HepG2 (cell line): ENCODE measurements around the gene ETFA. TPM values are rescaled to one million over a fixed set of nuclear protein-coding genes. Genes with fewer than 3 reads are reported as not detected.

Experiments used
- ATRX ChIP-seq: sonication (generic); formaldehyde crosslinking; IDR thresholded peaks from 2 replicates; pipeline ENCODE4 v1.4.0; 2020; ENCODE audit warnings: missing genetic modification reagents, borderline replicate concordance
- CCDC6 ChIP-seq: sonication (generic); formaldehyde crosslinking; IDR thresholded peaks from 2 replicates; pipeline ENCODE4 v1.8.1; 2022; ENCODE audit warnings: mild to moderate bottlenecking, missing genetic modification reagents, moderate library complexity
- E2F1 ChIP-seq: sonication (generic); formaldehyde crosslinking; IDR thresholded peaks from 2 replicates; pipeline ENCODE4 v1.5.0; 2020; ENCODE audit warnings: missing genetic modification reagents
- EP300 ChIP-seq, 3 experiments: sonication (generic) in 1 of 3; formaldehyde crosslinking in 1 of 3; IDR thresholded peaks; 2 replicates each; pipeline versions ENCODE4 v1.5.1 to v1.6.1; 2011 to 2020; ENCODE audit warnings: low read depth in 2 of 3, low read length in 2 of 3, borderline replicate concordance in 1 of 3, improper control_type of control experiment in 1 of 3, mild to moderate bottlenecking in 1 of 3, missing genetic modification reagents in 1 of 3, moderate library complexity in 1 of 3
- FOXK1 ChIP-seq: sonication (generic); formaldehyde crosslinking; IDR thresholded peaks from 2 replicates; pipeline ENCODE4 v1.4.0; 2020; ENCODE audit warnings: low read depth, missing genetic modification reagents, borderline replicate concordance
- FOXP1 ChIP-seq, 2 experiments: fragments of 450-650 bp in 1 of 2; IDR thresholded peaks; 2 replicates each; pipeline ENCODE4 v1.6.1; 2017 to 2018; ENCODE audit warnings: antibody characterized with exemption in 1 of 2
- GABPA ChIP-seq, 2 experiments: IDR thresholded peaks; 2 replicates each; pipeline ENCODE4 v1.6.1; 2011 to 2016; ENCODE audit warnings: low read depth in 2 of 2, low read length in 1 of 2, missing biosample characterization in 1 of 2, missing genetic modification characterization in 1 of 2
- HNRNPUL1 ChIP-seq: fragments of 200-400 bp; formaldehyde crosslinking; IDR thresholded peaks from 2 replicates; pipeline ENCODE4 v1.6.1; 2017; ENCODE audit warnings: low read depth, mild to moderate bottlenecking, low read length, moderate library complexity
- HOXA3 ChIP-seq: sonication (generic); formaldehyde crosslinking; IDR thresholded peaks from 2 replicates; pipeline ENCODE4 v1.5.0; 2020; ENCODE audit warnings: missing genetic modification reagents
- HOXA9 ChIP-seq: sonication (generic); formaldehyde crosslinking; IDR thresholded peaks from 2 replicates; pipeline ENCODE4 v1.8.1; 2022; ENCODE audit warnings: missing genetic modification reagents, mild to moderate bottlenecking, moderate library complexity, borderline replicate concordance
- ISX ChIP-seq: sonication (generic); formaldehyde crosslinking; conservative IDR thresholded peaks from 2 replicates; pipeline ENCODE4 v1.5.0; 2020; ENCODE audit warnings: missing genetic modification reagents
- KLF16 ChIP-seq, 2 experiments: sonication (generic) in 1 of 2; formaldehyde crosslinking in 1 of 2; IDR thresholded peaks; 2 replicates each; pipeline versions ENCODE4 v1.6.1 to v1.8.0; 2016 to 2023; ENCODE audit warnings: missing genetic modification reagents in 2 of 2, missing compliant biosample characterization in 1 of 2
- NFATC3 ChIP-seq: sonication (generic); formaldehyde crosslinking; IDR thresholded peaks from 2 replicates; pipeline ENCODE4 v1.5.1; 2020; ENCODE audit warnings: mild to moderate bottlenecking, missing genetic modification reagents
- POLR2A ChIP-seq, 2 experiments: IDR thresholded peaks; 2 replicates each; pipeline ENCODE4 v1.6.1; 2011; ENCODE audit warnings: low read depth in 2 of 2, low read length in 2 of 2, mild to moderate bottlenecking in 1 of 2, moderate library complexity in 1 of 2; ENCODE audit not compliant: insufficient read depth in 1 of 2
- TBX3 ChIP-seq: fragments of 450-650 bp; IDR thresholded peaks from 2 replicates; pipeline ENCODE4 v1.6.1; 2017; ENCODE audit warnings: antibody characterized with exemption, mild to moderate bottlenecking, inconsistent platforms, borderline replicate concordance
- ZBTB20 ChIP-seq: sonication (generic); formaldehyde crosslinking; IDR thresholded peaks from 2 replicates; pipeline ENCODE4 v1.8.1; 2023; ENCODE audit warnings: missing genetic modification reagents, low read depth, mild to moderate bottlenecking, borderline replicate concordance
- ZNF24 ChIP-seq: fragments of 450-650 bp; IDR thresholded peaks from 2 replicates; pipeline ENCODE4 v1.6.1; 2017; ENCODE audit warnings: antibody characterized with exemption, mild to moderate bottlenecking
- ZNF713 ChIP-seq: sonication (generic); formaldehyde crosslinking; IDR thresholded peaks from 2 replicates; pipeline ENCODE4 v1.4.0; 2020; ENCODE audit warnings: mild to moderate bottlenecking, missing genetic modification reagents
- ZNF746 ChIP-seq: sonication (generic); formaldehyde crosslinking; IDR thresholded peaks from 2 replicates; pipeline ENCODE4 v1.8.0; 2022; ENCODE audit warnings: mild to moderate bottlenecking, missing genetic modification reagents
- ZNF761 ChIP-seq: sonication (generic); formaldehyde crosslinking; conservative IDR thresholded peaks from 2 replicates; pipeline ENCODE4 v1.4.0; 2020; ENCODE audit warnings: mild to moderate bottlenecking, missing genetic modification reagents
- ZNF776 ChIP-seq: sonication (generic); formaldehyde crosslinking; IDR thresholded peaks from 2 replicates; pipeline ENCODE4 v1.4.0; 2020; ENCODE audit warnings: mild to moderate bottlenecking, missing genetic modification reagents
- ZNF878 ChIP-seq: sonication (generic); formaldehyde crosslinking; IDR thresholded peaks from 2 replicates; pipeline ENCODE4 v1.8.1; 2023; ENCODE audit warnings: mild to moderate bottlenecking, missing genetic modification reagents, moderate library complexity
- polyA plus RNA-seq, 8 experiments: library from polyadenylated mRNA; depleted of rRNA in 3 of 8; stranded (reverse) in 7 of 8; unstranded in 1 of 8; fragments of >200 nt; fragmentation: Illumina TruSeq in 4 of 8; extraction: Trizol in 4 of 8; gene quantifications; 2 replicates each; pipeline versions ENCODE4 v1.2.1 to v1.2.3, GENCODE V29; 2011 to 2016; ENCODE audit warnings: low read depth in 4 of 8, missing spikeins in 1 of 8, mixed read lengths in 1 of 8; ENCODE audit not compliant: insufficient read depth in 1 of 8
- total RNA-seq, 5 experiments: library from RNA; depleted of rRNA; stranded (reverse); fragments of >200 nt; fragmentation: Illumina TruSeq; extraction: Trizol; gene quantifications; 2 replicates each; pipeline ENCODE4 v1.2.3, GENCODE V29; 2016; ENCODE audit warnings: low read depth in 1 of 5
- TF ChIP-seq, protein P1 (sequence below): sonication (generic); formaldehyde crosslinking; IDR thresholded peaks from 2 replicates; pipeline ENCODE4 v1.4.0; 2020; ENCODE audit warnings: missing genetic modification reagents, mild to moderate bottlenecking, borderline replicate concordance
- TF ChIP-seq, protein P2 (sequence below): sonication (generic); formaldehyde crosslinking; IDR thresholded peaks from 2 replicates; pipeline ENCODE4 v1.8.1; 2023; ENCODE audit warnings: mild to moderate bottlenecking, missing genetic modification reagents, borderline replicate concordance
- TF ChIP-seq, protein P3 (sequence below): IDR thresholded peaks from 2 replicates; pipeline ENCODE4 v1.6.1; 2016; ENCODE audit warnings: missing genetic modification reagents, missing compliant biosample characterization

Gene ETFA
- total and polyA plus RNA-seq, 2 of the 13 experiments (the other 11 are each of a cell fraction or from before 2014, with no cell fraction given) = 291 to 396 TPM

DNA sequence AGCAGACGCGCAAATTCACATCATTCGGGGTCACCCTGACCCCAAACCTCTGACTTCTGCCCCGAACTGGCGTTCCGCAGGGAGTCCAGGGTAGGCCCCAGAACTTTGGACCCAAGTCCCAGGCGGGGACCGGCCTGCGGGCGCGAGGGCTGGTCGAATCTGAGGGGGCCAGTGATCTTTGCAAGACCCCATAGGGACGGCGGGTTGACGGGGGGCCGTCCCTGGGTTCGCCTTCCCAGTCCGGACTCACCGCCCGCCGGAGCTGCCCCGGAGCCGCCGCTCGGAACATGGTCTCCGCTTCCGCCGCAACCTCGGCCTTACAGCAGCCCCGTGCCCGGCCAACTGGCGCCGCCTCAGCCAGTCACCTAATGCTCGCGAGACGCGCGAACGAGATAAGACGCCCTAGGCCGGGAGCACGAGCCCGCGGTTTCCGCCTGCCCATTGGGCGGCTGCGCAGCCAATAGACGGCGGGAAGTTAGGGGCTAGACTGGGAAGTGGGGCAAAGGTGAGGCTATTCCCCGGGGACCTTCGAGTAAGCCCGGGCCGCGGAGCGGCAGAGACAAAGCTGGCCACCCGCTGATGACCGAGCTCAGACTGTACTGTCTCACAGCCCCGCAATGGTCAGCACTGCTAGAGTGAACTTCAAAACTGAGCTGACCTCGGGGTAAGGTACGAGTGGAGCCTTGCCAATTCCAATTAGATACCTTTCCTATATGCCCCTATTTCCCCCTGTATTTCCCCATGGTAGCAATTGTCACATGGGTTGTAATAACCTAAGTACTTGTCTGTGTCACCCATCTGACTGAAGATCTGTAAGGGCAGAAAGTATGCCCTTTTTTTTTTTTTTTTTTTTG is at the start of gene ETFA (continued):
- TF ChIP-seq, protein P1, sequence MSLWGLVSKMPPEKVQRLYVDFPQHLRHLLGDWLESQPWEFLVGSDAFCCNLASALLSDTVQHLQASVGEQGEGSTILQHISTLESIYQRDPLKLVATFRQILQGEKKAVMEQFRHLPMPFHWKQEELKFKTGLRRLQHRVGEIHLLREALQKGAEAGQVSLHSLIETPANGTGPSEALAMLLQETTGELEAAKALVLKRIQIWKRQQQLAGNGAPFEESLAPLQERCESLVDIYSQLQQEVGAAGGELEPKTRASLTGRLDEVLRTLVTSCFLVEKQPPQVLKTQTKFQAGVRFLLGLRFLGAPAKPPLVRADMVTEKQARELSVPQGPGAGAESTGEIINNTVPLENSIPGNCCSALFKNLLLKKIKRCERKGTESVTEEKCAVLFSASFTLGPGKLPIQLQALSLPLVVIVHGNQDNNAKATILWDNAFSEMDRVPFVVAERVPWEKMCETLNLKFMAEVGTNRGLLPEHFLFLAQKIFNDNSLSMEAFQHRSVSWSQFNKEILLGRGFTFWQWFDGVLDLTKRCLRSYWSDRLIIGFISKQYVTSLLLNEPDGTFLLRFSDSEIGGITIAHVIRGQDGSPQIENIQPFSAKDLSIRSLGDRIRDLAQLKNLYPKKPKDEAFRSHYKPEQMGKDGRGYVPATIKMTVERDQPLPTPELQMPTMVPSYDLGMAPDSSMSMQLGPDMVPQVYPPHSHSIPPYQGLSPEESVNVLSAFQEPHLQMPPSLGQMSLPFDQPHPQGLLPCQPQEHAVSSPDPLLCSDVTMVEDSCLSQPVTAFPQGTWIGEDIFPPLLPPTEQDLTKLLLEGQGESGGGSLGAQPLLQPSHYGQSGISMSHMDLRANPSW (CRISPR knock-in tag) = no peak; the same call in 1 of the 2 replicates
- TF ChIP-seq FOXP1 (IDR thresholded peaks at IDR 0.05) (no peak), FOXP1 (CRISPR knock-in tag; IDR thresholded peaks at IDR 0.05) (no peak), NFATC3 (CRISPR knock-in tag) (no peak), ZNF776 (CRISPR knock-in tag) (peak; percentile 82; the same call in 1 of the 2 replicates), ATRX (CRISPR knock-in tag) (no peak), EP300 (IDR thresholded peaks at IDR 0.05; ENCODE audit: low read depth in 2 of 2, low read length in 2 of 2) (no peak), EP300 (CRISPR knock-in tag; IDR thresholded peaks at IDR 0.05; ENCODE audit: borderline replicate concordance) (peak; percentile 25; the same call in 1 of the 2 replicates), GABPA (IDR thresholded peaks at IDR 0.05; ENCODE audit: low read depth, low read length) (no peak), GABPA (CRISPR knock-in tag; IDR thresholded peaks at IDR 0.05; ENCODE audit: low read depth) (peak; percentile 50), TBX3 (no peak), ZNF878 (CRISPR knock-in tag) (peak; percentile 64), HNRNPUL1 (0 out of 2 replicates have a peak, but pooled peaks have one; percentile 52), ZNF24 (no peak), E2F1 (CRISPR knock-in tag) (peak; percentile 87), HOXA3 (peak; percentile 83), ZNF713 (CRISPR knock-in tag) (no peak), POLR2A (IDR thresholded peaks at IDR 0.05; ENCODE audit: insufficient read depth in 1 of 2, low read depth in 2 of 2, low read length in 2 of 2) (peak; percentile 96), ZNF746 (CRISPR knock-in tag) (no peak), CCDC6 (CRISPR knock-in tag) (peak; percentile 71; the same call in 1 of the 2 replicates), HOXA9 (CRISPR knock-in tag) (0 out of 2 replicates have a peak, but pooled peaks have one; percentile 40), ZBTB20 (CRISPR knock-in tag) (no peak; the same call in 1 of the 2 replicates), ZNF761 (CRISPR knock-in tag) (peak; percentile 93; the same call in 1 of the 2 replicates), FOXK1 (0 out of 2 replicates have a peak, but pooled peaks have one; percentile 16), ISX (CRISPR knock-in tag) (no peak), KLF16 (CRISPR knock-in tag; IDR thresholded peaks at IDR 0.05) (peak; percentile 23 to 80; a peak in 2 of 4 replicates)
- TF ChIP-seq, protein P2, sequence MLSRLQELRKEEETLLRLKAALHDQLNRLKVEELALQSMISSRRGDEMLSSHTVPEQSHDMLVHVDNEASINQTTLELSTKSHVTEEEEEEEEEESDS (CRISPR knock-in tag) = no peak
- TF ChIP-seq, protein P3, sequence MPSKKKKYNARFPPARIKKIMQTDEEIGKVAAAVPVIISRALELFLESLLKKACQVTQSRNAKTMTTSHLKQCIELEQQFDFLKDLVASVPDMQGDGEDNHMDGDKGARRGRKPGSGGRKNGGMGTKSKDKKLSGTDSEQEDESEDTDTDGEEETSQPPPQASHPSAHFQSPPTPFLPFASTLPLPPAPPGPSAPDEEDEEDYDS (CRISPR knock-in tag) = peak; percentile 90
